Neutrophil (primary cell): ENCODE data around the gene SERPINA4.

Experiments
- H3K27ac ChIP-seq: fragments of 200-600 bp; sonication (generic); 2 replicates; pipeline ENCODE4 v1.5.1; 2016; ENCODE audit warnings: mild to moderate bottlenecking, moderate library complexity
- H3K27me3 ChIP-seq: fragments of 200-600 bp; sonication (generic); 2 replicates; pipeline ENCODE4 v1.6.0; 2016; ENCODE audit warnings: mild to moderate bottlenecking
- H3K36me3 ChIP-seq: fragments of 200-600 bp; sonication (generic); 2 replicates; pipeline ENCODE4 v1.5.1; 2017
- H3K4me1 ChIP-seq, 2 experiments: fragments of 200-600 bp in 1 of 2; sonication (generic) in 1 of 2; 1 replicate in 1 of 2; 2 replicates in 1 of 2; pipeline versions ENCODE4 v1.5.1 to v1.6.1; 2013 to 2016; ENCODE audit warnings: low read depth in 1 of 2, low read length in 1 of 2, mild to moderate bottlenecking in 1 of 2, moderate library complexity in 1 of 2; ENCODE audit not compliant: control insufficient read depth in 1 of 2, insufficient read depth in 1 of 2
- H3K4me3 ChIP-seq, 2 experiments: fragments of 200-600 bp in 1 of 2; sonication (generic) in 1 of 2; 1 replicate in 1 of 2; 2 replicates in 1 of 2; pipeline ENCODE4 v1.5.1; 2013 to 2016; ENCODE audit warnings: low read depth in 1 of 2, low read length in 1 of 2, mild to moderate bottlenecking in 1 of 2, moderate library complexity in 1 of 2
- H3K9me3 ChIP-seq: fragments of 200-600 bp; sonication (generic); 2 replicates; pipeline ENCODE4 v1.5.1; 2016
- TF ChIP-seq, protein P1 (sequence below): fragments of 200-600 bp; sonication (generic); IDR thresholded peaks from 2 replicates; pipeline ENCODE4 v1.5.1; 2016; ENCODE audit warnings: antibody characterized with exemption

Gene SERPINA4

DNA sequence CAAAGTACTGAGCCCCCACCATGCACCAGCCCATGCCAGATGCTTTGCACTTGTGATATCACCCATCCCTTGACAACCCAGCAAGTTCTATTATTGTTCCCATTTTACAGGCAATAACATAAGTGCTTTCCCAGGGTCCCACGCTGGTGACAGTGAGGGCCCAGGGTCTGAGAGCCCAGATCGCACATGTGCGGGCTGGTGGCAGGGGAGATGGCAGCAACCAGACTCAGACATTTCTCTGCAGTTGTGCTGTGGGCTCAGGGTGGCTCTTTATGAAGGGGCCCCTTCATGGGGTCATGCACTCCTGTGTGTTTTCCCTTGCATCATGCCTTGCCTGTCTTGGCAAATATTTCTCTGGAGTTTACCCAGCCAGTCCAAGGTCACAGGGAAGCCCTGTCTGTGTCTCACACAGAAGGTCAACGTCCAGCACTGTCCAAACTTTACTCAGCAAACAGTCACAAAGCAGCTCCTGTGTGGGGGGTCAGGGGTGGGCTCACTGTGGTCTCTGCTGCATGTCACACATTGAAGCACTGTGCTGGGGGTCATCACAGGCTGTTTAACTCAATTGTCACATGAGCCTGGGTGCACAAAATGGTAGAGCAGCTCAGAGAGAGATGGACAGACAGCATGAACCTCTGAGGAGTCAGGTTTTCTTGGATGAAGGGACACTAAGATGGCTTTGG, 32.6 kb downstream of the SERPINA4 start:
- Histone ChIP-seq H3K36me3 (no peaks in the 10 kb centered on the region), H3K4me3 (no peak overlapping the region), H3K9me3 (no peaks in the 10 kb centered on the region), H3K27ac (no peak overlapping the region), H3K4me1 (no peaks in the 10 kb centered on the region), H3K27me3 (no peaks in the 10 kb centered on the region)
- TF ChIP-seq, protein P1, sequence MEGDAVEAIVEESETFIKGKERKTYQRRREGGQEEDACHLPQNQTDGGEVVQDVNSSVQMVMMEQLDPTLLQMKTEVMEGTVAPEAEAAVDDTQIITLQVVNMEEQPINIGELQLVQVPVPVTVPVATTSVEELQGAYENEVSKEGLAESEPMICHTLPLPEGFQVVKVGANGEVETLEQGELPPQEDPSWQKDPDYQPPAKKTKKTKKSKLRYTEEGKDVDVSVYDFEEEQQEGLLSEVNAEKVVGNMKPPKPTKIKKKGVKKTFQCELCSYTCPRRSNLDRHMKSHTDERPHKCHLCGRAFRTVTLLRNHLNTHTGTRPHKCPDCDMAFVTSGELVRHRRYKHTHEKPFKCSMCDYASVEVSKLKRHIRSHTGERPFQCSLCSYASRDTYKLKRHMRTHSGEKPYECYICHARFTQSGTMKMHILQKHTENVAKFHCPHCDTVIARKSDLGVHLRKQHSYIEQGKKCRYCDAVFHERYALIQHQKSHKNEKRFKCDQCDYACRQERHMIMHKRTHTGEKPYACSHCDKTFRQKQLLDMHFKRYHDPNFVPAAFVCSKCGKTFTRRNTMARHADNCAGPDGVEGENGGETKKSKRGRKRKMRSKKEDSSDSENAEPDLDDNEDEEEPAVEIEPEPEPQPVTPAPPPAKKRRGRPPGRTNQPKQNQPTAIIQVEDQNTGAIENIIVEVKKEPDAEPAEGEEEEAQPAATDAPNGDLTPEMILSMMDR: no peak

- no peaks in the 10 kb centered on the region for H3K9me3 ChIP-seq
- H3K27ac ChIP-seq: no peak overlapping the region
- TF ChIP-seq, protein P1: no peak
- no peaks in the 10 kb centered on the region for H3K27me3 ChIP-seq
- H3K36me3 ChIP-seq: no peaks in the 10 kb centered on the region
- no peaks in the 10 kb centered on the region for H3K4me1 ChIP-seq
- H3K4me3 ChIP-seq: no peak overlapping the region
Measured at GRCh38 chr14:94594441-94594840, 33.2 kb downstream of the SERPINA4 start.

GRCh38 chr14:94595912-94596311, 34.7 kb downstream of the SERPINA4 start:
- no peaks in the 10 kb centered on the region for H3K27me3 ChIP-seq
- H3K27ac ChIP-seq: no peak overlapping the region
- H3K4me1 ChIP-seq: no peaks in the 10 kb centered on the region
- TF ChIP-seq, protein P1: no peak
- no peak overlapping the region for H3K4me3 ChIP-seq
- H3K9me3 ChIP-seq: no peaks in the 10 kb centered on the region
- no peaks in the 10 kb centered on the region for H3K36me3 ChIP-seq

GRCh38 chr14:94596361-94596760, 35.1 kb downstream of the SERPINA4 start:
- no peak overlapping the region for H3K27ac ChIP-seq
- H3K4me3 ChIP-seq: no peak overlapping the region
- TF ChIP-seq, protein P1: no peak
- H3K4me1 ChIP-seq: no peaks in the 10 kb centered on the region
- H3K36me3 ChIP-seq: no peaks in the 10 kb centered on the region
- H3K9me3 ChIP-seq: no peaks in the 10 kb centered on the region
- no peaks in the 10 kb centered on the region for H3K27me3 ChIP-seq

GRCh38 chr14:94597788-94598187, 36.5 kb downstream of the SERPINA4 start:
- no peaks in the 10 kb centered on the region for H3K4me1 ChIP-seq
- no peak overlapping the region for H3K4me3 ChIP-seq
- no peaks in the 10 kb centered on the region for H3K36me3 ChIP-seq
- TF ChIP-seq, protein P1: no peak
- H3K27ac ChIP-seq: no peak overlapping the region
- no peaks in the 10 kb centered on the region for H3K27me3 ChIP-seq
- no peaks in the 10 kb centered on the region for H3K9me3 ChIP-seq

- Histone ChIP-seq H3K4me1 (no peaks in the 10 kb centered on the region), H3K9me3 (no peaks in the 10 kb centered on the region), H3K27ac (no peak overlapping the region), H3K27me3 (no peaks in the 10 kb centered on the region), H3K4me3 (no peak overlapping the region), H3K36me3 (no peaks in the 10 kb centered on the region)
- TF ChIP-seq, protein P1: no peak
Measured at GRCh38 chr14:94598506-94598815, 37.2 kb downstream of the SERPINA4 start.
